ENCODE measurements around the gene CGNL1.
A peak's percentile ranks its signal among the peaks of the same experiment; 100 is the strongest.

CGNL1 gene

GRCh38 chr15:57549935-57550334 lies 173.6 kb downstream of the CGNL1 start:
- no peak for DNase-seq (ENCODE audit: low spot score)

- DNase-seq (ENCODE audit: low spot score): peak; percentile 64
Observed at GRCh38 chr15:57550640-57551039, 174.3 kb downstream of the CGNL1 start.

GRCh38 chr15:57551715-57552677 lies 175.7 kb downstream of the CGNL1 start:
- no peak for DNase-seq (ENCODE audit: low spot score)

DNA sequence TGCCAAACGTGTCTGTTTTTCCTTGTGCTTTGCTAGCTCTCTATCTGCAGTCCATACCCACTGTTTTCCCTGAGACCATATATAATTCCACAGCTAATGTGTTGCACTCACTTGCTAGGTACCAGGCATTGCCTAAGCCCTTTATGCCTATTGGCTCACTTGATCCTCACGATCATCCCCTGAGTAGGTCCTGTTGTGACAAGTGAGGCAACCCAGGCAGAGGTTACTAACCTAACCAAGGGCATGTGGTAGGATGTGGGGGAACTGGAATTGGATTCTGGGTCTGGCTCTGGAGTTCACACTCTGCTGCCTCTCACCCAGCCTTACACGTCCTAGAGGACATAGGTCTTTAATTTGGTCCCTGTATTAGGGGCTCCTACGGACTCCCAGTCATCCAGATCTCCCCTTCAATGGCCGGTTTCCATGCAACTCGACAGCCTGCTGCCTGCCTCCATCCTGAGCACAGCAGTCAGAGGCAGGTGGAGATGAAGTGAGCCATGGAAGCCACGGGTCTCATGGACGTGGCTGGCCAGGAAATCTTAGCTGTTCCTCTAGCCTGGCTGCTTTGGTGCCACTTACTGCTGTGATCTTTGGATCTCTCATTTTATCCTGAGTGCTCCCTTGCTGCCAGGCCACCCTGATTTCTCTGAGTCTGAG lies 176.5 kb downstream of the CGNL1 start:
- DNase-seq (ENCODE audit: low spot score): no peak

GRCh38 chr15:57553526-57553925 lies 177.2 kb downstream of the CGNL1 start:
- DNase-seq (ENCODE audit: low spot score): no peak

DNA sequence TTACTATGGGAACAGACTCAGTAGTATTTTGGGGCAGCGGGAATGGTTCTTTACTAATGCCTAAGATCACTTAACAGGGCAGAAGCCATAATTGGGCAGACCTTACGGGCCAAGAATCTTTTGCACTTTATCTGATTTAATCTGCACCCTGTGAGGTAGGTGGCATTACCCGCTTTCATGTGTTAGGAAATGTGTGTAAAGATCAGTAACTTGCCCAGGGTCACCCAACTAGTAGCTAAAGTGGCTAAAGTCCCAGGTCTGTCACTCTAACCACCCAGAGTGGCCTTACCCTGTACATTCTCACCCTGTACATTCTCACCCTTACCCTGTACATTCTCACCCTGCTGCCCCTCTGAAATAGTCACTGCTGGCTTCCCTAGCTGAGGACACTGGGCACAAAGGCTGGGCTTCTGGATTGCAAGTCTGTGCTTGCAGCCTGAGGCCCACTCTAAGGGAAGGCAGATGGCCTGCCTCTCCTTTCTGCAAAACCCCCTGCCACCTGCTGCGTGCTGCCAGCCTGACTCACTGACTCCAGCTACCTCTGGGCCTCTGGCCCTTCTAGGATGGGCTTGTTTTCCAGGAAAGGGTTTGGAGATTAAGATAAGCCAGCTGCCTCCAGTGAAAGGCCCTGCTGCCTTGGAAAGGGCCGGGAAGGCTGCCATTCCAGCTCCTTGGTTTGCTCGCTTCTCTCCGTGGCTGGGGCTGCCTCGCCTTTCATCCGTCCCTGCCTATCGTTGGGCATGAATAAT lies 177.9 kb downstream of the CGNL1 start:
- no peak for DNase-seq (ENCODE audit: low spot score)

DNA sequence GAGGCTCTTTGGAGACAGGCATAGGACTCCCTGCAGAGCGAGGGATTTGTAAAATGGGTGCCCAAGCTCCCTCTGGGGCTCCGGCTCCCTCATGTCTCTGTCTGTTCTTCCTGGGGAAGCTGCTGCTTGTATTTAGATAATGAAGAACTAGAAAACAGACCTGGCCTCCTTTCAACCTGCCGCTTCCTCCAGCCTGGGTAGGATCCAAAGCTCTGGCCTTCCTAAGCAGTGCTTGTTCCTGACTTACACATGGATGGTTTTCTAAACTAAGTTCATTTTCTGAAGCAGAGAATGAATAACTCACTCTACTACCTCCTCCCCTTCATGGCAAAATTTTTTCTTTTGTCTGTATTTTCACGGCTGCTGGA lies 178.5 kb downstream of the CGNL1 start:
- DNase-seq (ENCODE audit: low spot score): no peak

DNA sequence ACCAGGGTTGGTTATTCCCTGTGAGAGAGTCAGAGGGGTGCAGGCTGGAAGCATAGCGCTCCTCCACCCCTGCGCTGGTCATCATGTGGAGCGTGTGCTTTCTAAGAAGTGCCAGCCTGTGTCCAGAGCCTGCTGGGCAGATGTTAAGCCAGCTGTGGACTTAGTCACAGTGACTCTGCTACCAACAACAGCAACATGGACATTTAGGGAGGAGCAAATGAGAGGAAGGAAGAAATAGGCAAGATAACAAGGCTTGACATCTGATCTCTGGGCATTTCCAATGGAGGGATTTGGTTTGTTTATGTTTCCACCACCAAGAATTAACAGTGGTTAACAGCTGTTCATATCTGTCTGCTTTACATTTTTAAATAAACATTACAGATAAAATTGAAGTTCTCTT lies 179.0 kb downstream of the CGNL1 start:
- no peak for DNase-seq (ENCODE audit: low spot score)

DNA sequence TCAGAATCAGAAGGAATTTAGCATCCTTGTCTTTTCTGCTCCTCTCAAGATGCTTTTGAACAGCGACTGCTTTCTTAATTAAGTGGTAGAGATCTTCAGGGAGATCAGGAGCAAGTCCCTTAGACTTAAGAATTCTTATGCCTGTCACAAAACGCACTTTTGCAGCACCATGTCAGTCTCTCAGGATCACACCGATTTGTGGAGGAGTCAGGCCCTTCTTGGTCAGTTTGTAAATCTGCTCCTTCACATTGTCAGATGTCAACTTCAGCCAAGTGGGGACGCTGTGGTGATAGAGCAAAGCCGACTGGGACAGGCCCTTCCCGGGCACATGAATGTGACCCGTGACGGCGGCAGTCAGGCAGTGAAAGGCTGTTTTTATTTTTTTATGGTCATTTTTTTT lies 179.7 kb downstream of the CGNL1 start:
- DNase-seq (ENCODE audit: low spot score): no peak

- no peak for DNase-seq (ENCODE audit: low spot score)
Observed at GRCh38 chr15:57557267-57557666, 181.0 kb downstream of the CGNL1 start.

- no peak for DNase-seq (ENCODE audit: low spot score)
Observed at GRCh38 chr15:57557810-57558209, 181.5 kb downstream of the CGNL1 start.

DNA sequence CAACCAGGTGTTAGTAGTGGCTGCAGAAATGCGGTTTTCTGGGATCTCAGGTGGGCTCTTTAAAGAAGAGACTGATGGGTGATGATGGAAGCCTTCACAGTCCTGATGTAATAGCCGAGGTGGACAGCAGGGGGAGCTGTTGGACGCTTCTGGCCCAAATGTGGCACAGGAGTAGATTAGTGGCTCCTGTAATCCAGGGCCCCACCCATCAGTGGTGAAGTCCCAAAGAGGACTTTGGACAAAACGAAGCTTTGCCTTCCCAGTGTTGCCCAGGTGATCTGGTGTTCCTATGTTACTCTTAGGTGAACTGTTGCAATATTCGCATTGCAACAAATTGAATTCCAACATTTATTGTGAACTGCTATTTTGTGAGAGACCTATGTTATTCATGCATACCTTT lies 183.6 kb downstream of the CGNL1 start:
- DNase-seq (ENCODE audit: low spot score): no peak

DNA sequence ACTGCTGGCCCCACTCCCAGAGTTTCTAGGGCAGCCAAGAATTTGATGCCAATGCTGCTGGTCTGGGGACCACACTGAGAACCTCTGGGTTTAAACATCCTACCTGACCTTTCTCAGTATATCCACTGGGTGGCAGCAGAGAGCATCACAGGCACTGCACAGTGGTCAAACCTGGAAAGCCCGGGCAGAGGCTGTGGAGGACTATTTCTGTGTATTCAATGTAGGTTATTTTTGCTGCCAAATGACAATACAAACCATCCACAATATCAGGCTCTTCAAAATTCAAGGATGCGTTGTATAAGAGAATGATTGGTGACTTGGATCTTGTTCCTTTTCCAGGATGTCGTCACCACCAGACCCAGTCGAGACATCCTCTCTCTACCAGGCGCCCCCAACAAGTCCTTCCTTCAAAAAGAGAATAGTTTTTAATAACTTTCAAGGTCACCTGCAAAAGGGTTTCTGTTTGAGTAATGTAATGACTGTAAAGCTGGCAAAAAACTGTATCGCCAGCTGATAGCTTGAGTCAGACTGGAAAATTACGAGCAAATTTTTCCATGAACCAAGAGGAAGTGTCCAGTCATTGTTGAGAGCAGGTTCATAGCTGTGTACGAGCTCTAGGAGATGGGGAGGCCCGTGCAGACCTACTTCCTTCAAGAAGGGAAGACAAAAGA lies 184.9 kb downstream of the CGNL1 start:
- peak; percentile 69 for DNase-seq (ENCODE audit: low spot score)

DNA sequence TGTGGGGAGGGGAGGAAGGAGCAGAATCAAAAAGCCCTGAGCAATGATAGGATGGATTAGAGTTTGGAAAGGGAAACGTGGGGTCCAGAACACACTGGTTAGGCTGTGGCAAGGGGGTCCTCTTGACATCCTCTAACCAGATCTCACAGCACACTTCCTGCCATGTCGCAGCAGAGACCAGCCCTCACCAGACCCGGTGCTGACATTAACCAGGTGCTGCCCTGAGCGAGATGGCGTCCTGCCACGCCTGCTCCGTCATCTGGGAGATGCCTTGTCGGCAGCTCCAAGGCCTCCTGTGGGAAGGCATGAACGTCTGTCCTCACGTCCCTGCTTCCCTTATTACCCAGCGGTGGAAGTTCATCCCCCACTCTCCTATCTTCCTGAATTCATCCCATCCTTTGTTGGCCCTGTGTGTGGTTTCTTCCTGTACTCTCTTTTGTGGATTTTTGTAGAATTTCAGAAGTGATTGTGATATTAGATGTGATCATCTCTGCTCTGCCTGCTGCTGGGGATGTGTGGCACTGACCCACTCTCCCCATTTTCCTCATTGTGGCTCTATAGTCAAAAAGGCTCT lies 186.0 kb downstream of the CGNL1 start:
- no peak for DNase-seq (ENCODE audit: low spot score)

DNA sequence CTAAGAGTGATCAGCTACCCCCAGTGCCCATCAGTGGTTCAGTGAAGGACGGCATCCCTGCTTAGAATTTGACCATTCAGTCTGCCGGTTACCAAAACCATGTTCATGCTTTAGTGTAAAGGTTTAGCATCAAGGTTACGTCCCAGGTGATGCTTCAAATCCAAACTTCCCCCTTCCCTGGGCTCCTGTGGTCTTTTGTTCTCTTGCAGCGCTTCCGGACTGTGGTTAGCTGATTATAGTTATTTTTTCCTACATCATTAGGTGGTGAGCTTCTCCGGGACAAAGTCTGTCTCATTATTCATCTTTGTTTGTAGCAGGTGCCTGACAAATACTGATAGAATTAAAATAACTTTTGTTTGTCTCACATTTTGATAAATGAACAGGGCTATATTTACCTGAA lies 187.1 kb downstream of the CGNL1 start:
- DNase-seq (ENCODE audit: low spot score): no peak

DNA sequence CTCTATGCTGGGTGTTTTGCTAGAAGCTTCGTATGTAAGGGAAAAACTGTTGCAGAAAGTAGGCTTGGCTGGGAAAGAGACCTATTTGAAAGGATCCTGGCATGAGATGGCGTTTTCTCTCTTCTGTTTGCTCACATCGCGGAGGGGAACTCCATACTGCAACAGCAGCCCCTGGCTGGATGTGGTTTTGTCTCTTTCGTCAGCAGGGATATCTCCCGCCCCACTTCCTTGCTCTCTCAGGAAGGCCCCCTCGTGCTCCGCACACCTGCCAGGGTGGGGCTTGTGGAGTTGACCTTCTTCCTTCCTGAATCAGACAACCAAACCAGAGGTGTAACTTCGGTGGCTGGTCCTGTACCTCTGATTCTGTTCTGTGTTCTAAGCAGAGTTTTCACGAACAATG lies 189.0 kb downstream of the CGNL1 start:
- no peak for DNase-seq (ENCODE audit: low spot score)

- no peak for DNase-seq (ENCODE audit: low spot score)
Observed at GRCh38 chr15:57566834-57567233, 190.5 kb downstream of the CGNL1 start.

GRCh38 chr15:57567891-57568290 lies 191.6 kb downstream of the CGNL1 start:
- DNase-seq (ENCODE audit: low spot score): no peak

- no peak for DNase-seq (ENCODE audit: low spot score)
Observed at GRCh38 chr15:57568299-57568698, 192.0 kb downstream of the CGNL1 start.

DNA sequence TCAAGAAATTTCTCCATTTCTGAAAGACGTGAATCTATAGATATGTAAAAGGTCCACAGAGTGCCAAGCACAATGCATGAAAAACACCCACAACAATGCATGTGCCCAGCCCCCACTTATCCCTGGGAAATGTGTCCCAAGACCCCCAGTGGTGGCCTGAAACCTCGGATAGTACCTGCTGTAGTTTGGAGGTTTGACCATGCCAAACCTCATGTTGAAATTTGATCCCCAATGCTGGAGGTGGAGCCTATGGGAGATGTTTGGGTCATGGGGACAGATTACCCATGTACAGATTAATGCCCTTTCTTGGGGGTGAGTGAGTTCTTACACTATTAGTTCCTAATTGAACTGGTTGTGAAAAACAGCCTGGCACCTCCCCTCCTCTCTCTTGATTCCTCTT lies 194.0 kb downstream of the CGNL1 start:
- DNase-seq (ENCODE audit: low spot score): no peak

GRCh38 chr15:57570994-57571393 lies 194.7 kb downstream of the CGNL1 start:
- DNase-seq (ENCODE audit: low spot score): no peak

- DNase-seq (ENCODE audit: low spot score): no peak
Observed at GRCh38 chr15:57571725-57572124, 195.4 kb downstream of the CGNL1 start.
